Caco-2 (cell line): ENCODE measurements around the gene SF3A2. TPM values are rescaled to one million over a fixed set of nuclear protein-coding genes. Genes with fewer than 3 reads are reported as not detected.

Experiments used
- BruUV-seq: library from RNA; stranded (reverse); fragments of 400-500 nt; replicated peaks from 2 replicates; lab custom pipeline; 2021; lab: Mats Ljungman, UMichigan
- CTCF ChIA-PET: fragments of 300-600 bp; sonication (Branson Sonifier 250); formaldehyde crosslinking; loops from one replicate; lab custom pipeline; 2022; ENCODE audit warnings: antibody characterized with exemption; lab: Charles Lee
- POLR2A ChIA-PET: fragments of 300-600 bp; sonication (Branson Sonifier 250); formaldehyde crosslinking; loops from one replicate; lab custom pipeline; 2022; ENCODE audit warnings: antibody characterized with exemption; lab: Charles Lee
- DNase-seq, 2 experiments: peaks; one replicate each; pipeline versions ENCODE4 v3.0.0 to v3.0.0-alpha.2; 2020 to 2022
- H3K27me3 ChIP-seq: replicated peaks from 2 replicates; pipeline ENCODE4 v1.6.0; 2011; ENCODE audit warnings: low read length; ENCODE audit not compliant: control insufficient read depth, insufficient read depth
- H3K36me3 ChIP-seq: 2 replicates; pipeline ENCODE4 v1.5.1; 2011; ENCODE audit warnings: low read length; ENCODE audit not compliant: control insufficient read depth, insufficient read depth
- H3K4me1 ChIP-seq: fragments of 250-450 bp; sonication (Bioruptor Pico); 2 replicates; pipeline ENCODE4 v1.5.1; 2020; ENCODE audit warnings: mild to moderate bottlenecking
- H3K4me3 ChIP-seq: 2 replicates; pipeline ENCODE4 v1.5.1; 2011; ENCODE audit warnings: low read depth, mild to moderate bottlenecking, control low read depth, low read length
- H3K9me3 ChIP-seq: fragments of 250-450 bp; sonication (Bioruptor Pico); 2 replicates; pipeline ENCODE4 v1.5.1; 2020; ENCODE audit warnings: mild to moderate bottlenecking, moderate library complexity
- H3K27ac Mint-ChIP-seq: one replicate; pipeline ENCODE4 v1.8.0; 2022; ENCODE audit warnings: mixed read lengths; ENCODE audit not compliant: unreplicated experiment
- H3K27me3 Mint-ChIP-seq: one replicate; pipeline ENCODE4 v1.8.0; 2022; ENCODE audit warnings: mixed read lengths; ENCODE audit not compliant: insufficient read depth, unreplicated experiment
- H3K36me3 Mint-ChIP-seq: one replicate; pipeline ENCODE4 v1.8.0; 2022; ENCODE audit warnings: mild to moderate bottlenecking, mixed read lengths; ENCODE audit not compliant: insufficient read depth, unreplicated experiment
- H3K4me1 Mint-ChIP-seq: one replicate; pipeline ENCODE4 v1.8.0; 2022; ENCODE audit warnings: low read depth, mixed read lengths; ENCODE audit not compliant: unreplicated experiment
- H3K4me3 Mint-ChIP-seq: one replicate; pipeline ENCODE4 v1.8.0; 2022; ENCODE audit warnings: mild to moderate bottlenecking, moderate library complexity, mixed read lengths; ENCODE audit not compliant: unreplicated experiment
- H3K9me3 Mint-ChIP-seq: one replicate; pipeline ENCODE4 v1.8.0; 2022; ENCODE audit warnings: mixed read lengths; ENCODE audit not compliant: unreplicated experiment
- CTCF ChIP-seq, 2 experiments: fragments of 200-600 bp in 1 of 2; IDR thresholded peaks; 1 replicate in 1 of 2; 2 replicates in 1 of 2; pipeline versions ENCODE4 v1.5.1 to v1.8.0; 2011 to 2022; ENCODE audit warnings: antibody characterized with exemption in 1 of 2, control low read depth in 1 of 2, inconsistent platforms in 1 of 2, low read depth in 1 of 2, low read length in 1 of 2, mild to moderate bottlenecking in 1 of 2, moderate library complexity in 1 of 2; ENCODE audit not compliant: insufficient read depth in 1 of 2, severe bottlenecking in 1 of 2, unreplicated experiment in 1 of 2
- intact Hi-C: fragments of 100-400 bp; cut with micrococcal nuclease; formaldehyde crosslinking; loops from one replicate; pipeline ENCODE4 v1.10.0; 2022; ENCODE audit not compliant: unreplicated experiment
- total RNA-seq: library from RNA; stranded (reverse); gene quantifications from 2 replicates; pipeline ENCODE4 v1.2.3, GENCODE V29; 2022

SF3A2 gene
- total RNA-seq, 1 experiment from 2014 or later: 129 TPM

DNA sequence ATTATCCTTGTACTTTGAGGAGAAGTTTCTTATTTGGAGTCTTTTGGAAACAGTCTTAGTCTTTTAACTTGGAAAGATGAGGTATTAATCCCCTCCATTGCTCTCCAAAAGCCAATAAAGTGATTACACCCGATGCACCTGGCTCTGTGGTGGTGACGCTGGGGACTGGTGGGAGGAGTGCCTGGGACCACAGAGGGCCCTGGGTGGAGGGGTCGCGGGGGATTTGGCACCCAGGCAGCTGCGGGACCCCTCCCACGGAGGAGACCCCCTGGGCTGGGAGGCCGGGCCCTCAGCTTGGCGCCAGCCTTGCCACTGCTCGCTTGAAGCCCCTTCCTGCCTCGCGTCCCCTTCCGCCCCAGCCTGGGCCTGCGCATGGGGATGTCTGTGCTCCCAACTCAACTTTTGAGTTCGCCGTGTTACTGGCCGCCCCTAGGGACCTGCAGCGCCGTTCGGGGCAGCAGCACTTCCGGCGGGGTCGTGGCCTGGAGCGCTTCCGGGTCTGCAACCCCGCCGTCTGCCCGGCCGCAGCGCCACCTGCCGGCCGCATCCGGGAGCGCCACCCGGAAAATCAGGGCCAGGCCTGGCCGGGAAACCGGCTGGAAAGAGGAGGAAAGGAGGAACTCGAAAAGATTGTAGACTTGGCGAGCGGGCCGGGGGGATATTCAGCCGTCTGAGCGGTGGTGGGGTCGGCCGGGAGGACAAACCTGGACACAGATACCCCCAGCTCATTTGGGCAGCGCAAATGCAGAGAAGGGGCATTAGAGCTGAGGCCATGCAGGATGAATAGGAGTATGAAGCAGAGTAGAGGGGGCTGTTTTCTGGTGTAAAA, 36.9 kb downstream of the SF3A2 start:
- H3K9me3 ChIP-seq: no peaks in the 10 kb centered on the region
- TF ChIP-seq CTCF (IDR thresholded peaks at IDR 0.05; ENCODE audit: insufficient read depth in 1 of 2, low read depth in 1 of 2, low read length in 1 of 2, severe bottlenecking in 1 of 2, unreplicated experiment in 1 of 2): peak; percentile 48 to 55
- H3K36me3 Mint-ChIP-seq: peaks cover 89% of the 10 kb centered on the region
- H3K27ac Mint-ChIP-seq: peak overlapping the region; percentile 85
- peaks cover 5% of the 10 kb centered on the region for H3K36me3 ChIP-seq
- no peaks in the 10 kb centered on the region for H3K27me3 ChIP-seq
- ChIA-PET POLR2A (no interaction called here), CTCF (no interaction called here)
- peak in 1 of 2 experiments; percentile 52 for DNase-seq
- H3K4me3 Mint-ChIP-seq: no peak overlapping the region
- BruUV-seq: no TSS peak
- no peak overlapping the region for H3K4me3 ChIP-seq
- H3K4me1 ChIP-seq: peaks cover 12% of the 10 kb centered on the region
- no peaks in the 10 kb centered on the region for H3K9me3 Mint-ChIP-seq
- H3K27me3 Mint-ChIP-seq: no peaks in the 10 kb centered on the region
- intact Hi-C loops: no loop called here
- no peaks in the 10 kb centered on the region for H3K4me1 Mint-ChIP-seq

DNA sequence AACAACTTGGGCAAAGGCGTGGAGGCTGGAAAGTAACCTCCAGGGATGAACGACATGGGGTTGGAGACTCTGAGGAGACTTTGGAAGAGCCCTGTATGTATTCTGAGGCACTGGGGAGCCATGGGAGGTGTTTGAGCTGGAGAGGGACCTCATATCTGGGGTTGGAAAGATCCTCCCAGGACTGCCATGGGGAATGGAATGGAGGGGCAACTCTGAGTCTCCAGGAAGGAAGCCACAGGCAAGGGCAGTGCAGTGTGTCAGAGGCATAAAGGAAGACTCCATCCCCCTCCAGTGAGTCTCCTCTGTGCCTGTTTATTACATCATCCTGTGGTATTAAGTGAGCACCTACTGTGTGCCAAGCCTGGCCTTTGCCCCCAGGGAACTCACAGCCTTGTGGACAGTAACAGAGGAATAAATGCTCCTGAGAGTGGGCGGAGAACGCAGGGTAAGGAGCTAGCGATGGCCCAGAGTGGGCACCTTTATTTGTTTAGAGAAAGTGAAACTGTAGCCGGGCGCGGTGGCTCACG, 37.6 kb downstream of the SF3A2 start:
- Mint-ChIP-seq H3K27me3 (no peaks in the 10 kb centered on the region), H3K27ac (peak overlapping the region; percentile 85), H3K36me3 (peaks cover 92% of the 10 kb centered on the region), H3K9me3 (no peaks in the 10 kb centered on the region), H3K4me3 (no peak overlapping the region), H3K4me1 (no peaks in the 10 kb centered on the region)
- intact Hi-C loops: no loop called here
- no peaks in the 10 kb centered on the region for H3K9me3 ChIP-seq
- ChIA-PET POLR2A (interaction anchor here (0.6 kb wide), 3 partner anchors 19 to 154 kb away, joined by 4 to 5 read pairs (median 4); no protein-coding TSS in a partner anchor), CTCF (interaction anchor here (0.6 to 0.7 kb wide), 2 partner anchors 15 to 33 kb away, joined by 3 to 8 read pairs; no protein-coding TSS in a partner anchor)
- no peak for DNase-seq
- peaks cover 5% of the 10 kb centered on the region for H3K36me3 ChIP-seq
- no TSS peak for BruUV-seq
- peaks cover 14% of the 10 kb centered on the region for H3K4me1 ChIP-seq
- H3K27me3 ChIP-seq: no peaks in the 10 kb centered on the region
- TF ChIP-seq CTCF (IDR thresholded peaks at IDR 0.05; ENCODE audit: insufficient read depth in 1 of 2, low read depth in 1 of 2, low read length in 1 of 2, severe bottlenecking in 1 of 2, unreplicated experiment in 1 of 2): no peak
- H3K4me3 ChIP-seq: no peak overlapping the region

DNA sequence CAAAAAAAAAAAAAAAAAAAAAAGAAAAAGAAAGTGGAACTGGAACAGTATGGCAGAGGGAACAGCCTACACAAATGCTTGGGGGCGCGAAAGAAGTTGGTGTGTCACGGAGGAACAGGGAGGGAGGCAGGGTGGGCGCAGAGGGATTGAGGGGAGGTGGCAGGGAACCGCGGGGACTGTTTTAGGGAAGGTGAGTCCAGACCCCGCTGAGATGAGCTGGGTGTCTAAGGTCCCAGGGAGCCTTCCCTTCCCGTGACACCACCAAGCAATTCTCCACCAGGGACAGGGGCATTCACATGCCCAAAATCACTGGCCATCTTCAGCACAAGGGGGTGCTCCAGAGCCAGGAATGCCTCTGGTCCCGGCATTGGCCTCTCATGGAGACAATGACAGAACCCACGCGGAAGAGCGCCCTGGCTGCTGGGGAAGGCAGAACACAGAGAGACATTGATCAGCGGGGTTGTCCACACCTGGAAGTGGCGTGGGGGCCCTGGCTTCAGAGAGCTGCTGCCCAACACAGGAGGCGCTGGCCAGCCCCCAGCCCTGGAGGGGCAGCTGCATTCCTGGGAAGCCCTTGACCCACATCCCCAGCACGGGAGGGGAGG, 38.4 kb downstream of the SF3A2 start:
- intact Hi-C loops: loop anchor here (5.0 kb wide), 1 partner anchor 112 kb away; no protein-coding TSS in a partner anchor
- Mint-ChIP-seq H3K27ac (peak overlapping the region; percentile 85), H3K36me3 (peaks cover 87% of the 10 kb centered on the region), H3K4me1 (no peaks in the 10 kb centered on the region), H3K9me3 (no peaks in the 10 kb centered on the region), H3K4me3 (no peak overlapping the region), H3K27me3 (no peaks in the 10 kb centered on the region)
- Histone ChIP-seq H3K9me3 (no peaks in the 10 kb centered on the region), H3K4me3 (no peak overlapping the region), H3K4me1 (peaks cover 14% of the 10 kb centered on the region), H3K36me3 (peaks cover 5% of the 10 kb centered on the region), H3K27me3 (no peaks in the 10 kb centered on the region)
- ChIA-PET POLR2A (interaction anchor here (0.6 kb wide), 3 partner anchors 20 to 153 kb away, joined by 4 to 5 read pairs (median 4); no protein-coding TSS in a partner anchor), CTCF (interaction anchor here (0.6 to 0.7 kb wide), 2 partner anchors 14 to 34 kb away, joined by 3 to 8 read pairs; no protein-coding TSS in a partner anchor)
- BruUV-seq: no TSS peak
- TF ChIP-seq CTCF (IDR thresholded peaks at IDR 0.05; ENCODE audit: insufficient read depth in 1 of 2, low read depth in 1 of 2, low read length in 1 of 2, severe bottlenecking in 1 of 2, unreplicated experiment in 1 of 2): peak; percentile 61 to 73
- peak; percentile 79 to 83 for DNase-seq
